DND-41 (cell line): Measurements from ENCODE around the gene RYR3.

Source experiments
- EZH2 ChIP-seq: IDR thresholded peaks from 3 replicates; pipeline ENCODE4 v1.6.1; 2012; ENCODE audit warnings: borderline replicate concordance, low read depth, mild to moderate bottlenecking, moderate library complexity, low read length, inconsistent platforms; ENCODE audit not compliant: severe bottlenecking
- TF ChIP-seq, protein P1 (sequence below): IDR thresholded peaks from 2 replicates; pipeline ENCODE4 v1.5.1; 2012; ENCODE audit warnings: borderline replicate concordance, low read length, moderate library complexity, mild to moderate bottlenecking; ENCODE audit not compliant: poor library complexity, severe bottlenecking; ENCODE audit errors: extremely low read depth

GRCh38 chr15:33445984-33446383 is 135.2 kb downstream of the RYR3 start:
- TF ChIP-seq, protein P1, sequence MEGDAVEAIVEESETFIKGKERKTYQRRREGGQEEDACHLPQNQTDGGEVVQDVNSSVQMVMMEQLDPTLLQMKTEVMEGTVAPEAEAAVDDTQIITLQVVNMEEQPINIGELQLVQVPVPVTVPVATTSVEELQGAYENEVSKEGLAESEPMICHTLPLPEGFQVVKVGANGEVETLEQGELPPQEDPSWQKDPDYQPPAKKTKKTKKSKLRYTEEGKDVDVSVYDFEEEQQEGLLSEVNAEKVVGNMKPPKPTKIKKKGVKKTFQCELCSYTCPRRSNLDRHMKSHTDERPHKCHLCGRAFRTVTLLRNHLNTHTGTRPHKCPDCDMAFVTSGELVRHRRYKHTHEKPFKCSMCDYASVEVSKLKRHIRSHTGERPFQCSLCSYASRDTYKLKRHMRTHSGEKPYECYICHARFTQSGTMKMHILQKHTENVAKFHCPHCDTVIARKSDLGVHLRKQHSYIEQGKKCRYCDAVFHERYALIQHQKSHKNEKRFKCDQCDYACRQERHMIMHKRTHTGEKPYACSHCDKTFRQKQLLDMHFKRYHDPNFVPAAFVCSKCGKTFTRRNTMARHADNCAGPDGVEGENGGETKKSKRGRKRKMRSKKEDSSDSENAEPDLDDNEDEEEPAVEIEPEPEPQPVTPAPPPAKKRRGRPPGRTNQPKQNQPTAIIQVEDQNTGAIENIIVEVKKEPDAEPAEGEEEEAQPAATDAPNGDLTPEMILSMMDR, result no peak
- TF ChIP-seq EZH2, result no peak
